ENCODE data around the gene ZMIZ1.

The ZMIZ1 gene

GRCh38 chr10:79242620-79243152 lies 173.9 kb downstream of the ZMIZ1 start:
- DNase-seq (ENCODE audit: extremely low read depth in 1 of 2, low read depth in 1 of 2) = no peak

- DNase-seq (ENCODE audit: extremely low read depth in 1 of 2, low read depth in 1 of 2) = peak in 1 of 2 donors; percentile 25
Measured at GRCh38 chr10:79243181-79244067, 174.7 kb downstream of the ZMIZ1 start.

GRCh38 chr10:79244068-79244442 lies 175.3 kb downstream of the ZMIZ1 start:
- no peak for DNase-seq (ENCODE audit: extremely low read depth in 1 of 2, low read depth in 1 of 2)

GRCh38 chr10:79244841-79245504 lies 176.2 kb downstream of the ZMIZ1 start:
- no peak for DNase-seq (ENCODE audit: extremely low read depth in 1 of 2, low read depth in 1 of 2)

- DNase-seq (ENCODE audit: extremely low read depth in 1 of 2, low read depth in 1 of 2) = no peak
Measured at GRCh38 chr10:79245539-79246208, 176.9 kb downstream of the ZMIZ1 start.

- DNase-seq (ENCODE audit: extremely low read depth in 1 of 2, low read depth in 1 of 2) = no peak
Measured at GRCh38 chr10:79246209-79246581, 177.4 kb downstream of the ZMIZ1 start.

GRCh38 chr10:79246606-79247275 lies 178.0 kb downstream of the ZMIZ1 start:
- no peak for DNase-seq (ENCODE audit: extremely low read depth in 1 of 2, low read depth in 1 of 2)

- DNase-seq (ENCODE audit: extremely low read depth in 1 of 2, low read depth in 1 of 2) = no peak
Measured at GRCh38 chr10:79247373-79248137, 178.8 kb downstream of the ZMIZ1 start.

GRCh38 chr10:79248341-79249185 lies 179.8 kb downstream of the ZMIZ1 start:
- DNase-seq (ENCODE audit: extremely low read depth in 1 of 2, low read depth in 1 of 2) = no peak

- DNase-seq (ENCODE audit: extremely low read depth in 1 of 2, low read depth in 1 of 2) = no peak
Measured at GRCh38 chr10:79249186-79250121, 180.7 kb downstream of the ZMIZ1 start.

- no peak for DNase-seq (ENCODE audit: extremely low read depth in 1 of 2, low read depth in 1 of 2)
Measured at GRCh38 chr10:79250259-79250658, 181.5 kb downstream of the ZMIZ1 start.

- DNase-seq (ENCODE audit: extremely low read depth in 1 of 2, low read depth in 1 of 2) = no peak
Measured at GRCh38 chr10:79252450-79252849, 183.7 kb downstream of the ZMIZ1 start.

GRCh38 chr10:79252971-79253370 lies 184.2 kb downstream of the ZMIZ1 start:
- DNase-seq (ENCODE audit: extremely low read depth in 1 of 2, low read depth in 1 of 2) = no peak

GRCh38 chr10:79253704-79254103 lies 184.9 kb downstream of the ZMIZ1 start:
- DNase-seq (ENCODE audit: extremely low read depth in 1 of 2, low read depth in 1 of 2) = no peak

GRCh38 chr10:79254333-79255006 lies 185.7 kb downstream of the ZMIZ1 start:
- DNase-seq (ENCODE audit: extremely low read depth in 1 of 2, low read depth in 1 of 2) = no peak

GRCh38 chr10:79255007-79255507 lies 186.3 kb downstream of the ZMIZ1 start:
- no peak for DNase-seq (ENCODE audit: extremely low read depth in 1 of 2, low read depth in 1 of 2)

GRCh38 chr10:79256264-79256806 lies 187.6 kb downstream of the ZMIZ1 start:
- DNase-seq (ENCODE audit: extremely low read depth in 1 of 2, low read depth in 1 of 2) = no peak
